ENCODE data around the gene SCN4A.

SCN4A gene

GRCh38 chr17:64001763-64002529, 29.2 kb upstream of the SCN4A start:
- DNase-seq (ENCODE audit: low read depth, low spot score), result no peak

DNA sequence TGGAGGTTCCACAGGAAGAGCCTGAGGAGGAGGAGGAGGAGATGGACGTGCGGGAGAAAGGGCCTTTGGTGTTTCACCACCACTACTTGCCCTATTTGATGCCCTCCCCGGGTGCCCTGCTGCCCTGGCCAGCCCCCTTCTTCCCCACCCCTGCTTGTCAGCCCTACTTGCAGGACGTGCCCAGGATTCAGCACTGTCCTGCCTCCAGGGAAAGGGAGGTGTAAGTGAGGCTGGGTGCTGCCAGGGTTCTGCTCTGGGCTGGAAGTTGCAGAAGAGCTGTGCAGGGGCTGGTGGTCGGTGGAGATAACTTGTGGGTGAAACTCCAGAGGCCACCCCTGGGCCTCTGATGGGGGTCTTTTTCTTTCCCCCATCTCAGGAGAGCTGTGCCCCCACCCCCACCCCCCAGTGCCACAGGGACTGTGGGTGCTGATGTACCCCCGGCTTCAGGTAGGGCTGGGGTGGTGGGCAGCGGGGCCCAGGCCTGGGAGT, 28.4 kb upstream of the SCN4A start:
- no peak for DNase-seq (ENCODE audit: low read depth, low spot score)

GRCh38 chr17:63999680-64000531, 27.2 kb upstream of the SCN4A start:
- no peak for DNase-seq (ENCODE audit: low read depth, low spot score)

GRCh38 chr17:63998721-63999679, 26.3 kb upstream of the SCN4A start:
- DNase-seq (ENCODE audit: low read depth, low spot score), result no peak

DNA sequence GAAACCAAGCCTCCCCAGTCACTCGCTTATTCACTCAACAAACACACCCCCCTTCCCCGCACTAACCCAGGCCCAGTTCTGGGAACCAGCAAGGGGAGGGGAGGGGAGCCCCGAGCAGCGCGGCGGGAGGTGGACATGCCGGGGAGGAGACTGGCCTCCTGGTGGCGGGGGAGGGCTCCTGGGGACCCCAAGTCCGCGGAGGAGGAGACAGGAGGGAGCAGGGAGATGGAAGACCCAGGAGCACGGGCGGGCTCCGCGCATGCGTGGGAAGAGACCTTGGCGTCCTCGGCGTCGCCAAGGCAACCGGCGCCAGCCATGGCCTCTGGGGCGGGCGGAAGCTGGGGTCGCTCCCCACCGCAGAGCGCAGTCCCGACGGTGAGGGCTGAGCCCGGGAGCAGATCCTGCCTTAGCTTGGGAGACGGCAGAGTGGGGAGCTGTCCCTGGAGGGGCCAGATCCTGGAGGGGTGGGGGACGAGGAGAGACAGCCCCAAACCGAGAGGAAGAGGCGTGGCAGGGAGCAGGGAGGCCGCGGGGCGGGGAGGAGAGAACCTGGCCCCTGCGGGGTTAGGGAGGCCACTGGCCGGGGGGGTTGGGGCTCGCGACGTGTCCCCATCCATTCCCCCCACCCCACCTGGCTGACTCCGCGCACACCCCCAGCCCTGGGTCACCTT, 25.5 kb upstream of the SCN4A start, which contains the start of gene PRR29:
PRR29 (plus strand) TSS at position 302 of the 671 bp plus-strand sequence; CDS start at position 316, 14 bp downstream.
- peak; percentile 85 for DNase-seq (ENCODE audit: low read depth, low spot score)

DNA sequence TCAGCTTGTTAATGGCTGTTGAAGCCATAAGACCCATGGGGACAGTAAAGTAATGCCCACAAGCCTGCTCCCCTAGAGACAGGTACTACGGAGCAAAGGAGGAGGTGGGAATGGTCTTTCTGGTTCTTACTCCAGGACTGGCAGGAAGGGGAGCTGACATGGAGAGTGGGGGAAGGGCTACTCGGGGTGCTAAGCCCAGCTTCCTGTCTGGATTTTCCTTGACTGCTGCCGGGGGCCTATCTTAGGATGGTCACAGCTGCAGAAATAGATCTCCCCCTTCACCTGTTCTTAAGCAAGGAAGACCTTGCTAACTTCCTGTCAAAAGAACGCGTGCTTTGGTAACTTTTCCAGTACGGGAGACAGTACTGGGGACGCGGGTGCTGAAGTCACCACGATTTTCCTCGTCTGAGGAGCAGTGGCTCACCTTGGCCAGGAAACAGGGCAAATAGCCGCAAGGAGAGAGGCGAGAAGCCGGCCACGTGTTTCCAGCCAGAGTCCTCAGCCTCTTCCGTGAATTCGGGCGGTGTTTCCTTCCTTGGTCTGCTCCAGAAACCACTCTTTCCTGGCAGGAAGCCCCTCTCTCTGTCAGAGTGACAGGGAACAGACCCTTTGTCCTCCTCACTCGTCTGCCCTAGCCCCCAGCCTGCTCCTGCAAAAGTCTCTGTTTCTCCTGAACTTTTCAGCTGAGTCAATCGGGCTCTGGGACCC, 24.8 kb upstream of the SCN4A start:
- no peak for DNase-seq (ENCODE audit: low read depth, low spot score)

- no peak for DNase-seq (ENCODE audit: low read depth, low spot score)
Observed at GRCh38 chr17:63996430-63997182, 23.9 kb upstream of the SCN4A start.

- no peak for DNase-seq (ENCODE audit: low read depth, low spot score)
Observed at GRCh38 chr17:63995626-63996025, 22.9 kb upstream of the SCN4A start.

GRCh38 chr17:63993368-63993985, 20.8 kb upstream of the SCN4A start:
- DNase-seq (ENCODE audit: low read depth, low spot score), result no peak

GRCh38 chr17:63991611-63992010, 18.9 kb upstream of the SCN4A start:
- no peak for DNase-seq (ENCODE audit: low read depth, low spot score)

- DNase-seq (ENCODE audit: low read depth, low spot score), result no peak
Observed at GRCh38 chr17:63989622-63990345, 17.1 kb upstream of the SCN4A start.

DNA sequence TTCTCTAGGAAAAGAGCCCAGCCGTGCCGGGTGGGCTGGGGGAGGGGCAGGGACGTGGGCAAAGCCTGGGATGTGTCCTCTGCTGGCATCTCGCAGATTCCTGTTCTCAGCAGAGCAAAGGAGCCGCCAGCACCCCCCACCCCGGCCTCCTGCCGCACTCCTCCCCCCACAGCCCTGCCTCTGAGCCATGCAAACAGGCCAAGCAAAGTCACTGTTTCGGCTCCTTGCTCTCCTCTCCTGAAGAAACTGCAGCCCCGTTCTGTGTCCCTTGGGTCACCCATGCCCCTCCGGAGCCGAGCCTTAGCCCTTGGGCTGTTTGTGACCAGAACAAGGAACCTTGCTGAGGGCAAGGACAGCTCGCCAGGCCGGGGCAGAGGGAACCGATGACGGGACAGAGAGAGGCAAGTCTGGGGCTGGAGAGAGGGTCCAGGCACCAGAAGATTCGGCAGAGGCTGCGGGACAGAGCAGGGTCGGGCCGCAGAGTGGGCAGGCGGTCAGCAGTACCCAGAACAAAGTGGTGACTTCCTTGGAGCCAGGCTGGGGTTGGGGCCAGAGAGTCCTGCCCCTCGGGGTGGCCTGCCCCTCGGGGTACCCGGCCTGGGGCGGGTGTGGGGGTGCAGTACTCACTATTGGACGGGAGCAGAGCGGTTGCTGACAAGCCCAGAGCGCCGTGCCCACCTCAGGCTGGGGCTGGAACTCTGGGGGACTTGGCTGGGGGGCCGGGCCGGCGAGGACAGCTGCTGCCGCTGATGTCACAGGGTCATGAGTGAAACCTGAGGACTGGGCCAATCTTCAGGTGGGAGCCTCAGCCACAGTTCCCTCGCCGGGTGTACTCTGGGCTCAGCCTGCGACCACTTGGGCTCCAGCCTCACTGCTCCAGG, 16.3 kb upstream of the SCN4A start:
- DNase-seq (ENCODE audit: low read depth, low spot score), result peak; percentile 56

DNA sequence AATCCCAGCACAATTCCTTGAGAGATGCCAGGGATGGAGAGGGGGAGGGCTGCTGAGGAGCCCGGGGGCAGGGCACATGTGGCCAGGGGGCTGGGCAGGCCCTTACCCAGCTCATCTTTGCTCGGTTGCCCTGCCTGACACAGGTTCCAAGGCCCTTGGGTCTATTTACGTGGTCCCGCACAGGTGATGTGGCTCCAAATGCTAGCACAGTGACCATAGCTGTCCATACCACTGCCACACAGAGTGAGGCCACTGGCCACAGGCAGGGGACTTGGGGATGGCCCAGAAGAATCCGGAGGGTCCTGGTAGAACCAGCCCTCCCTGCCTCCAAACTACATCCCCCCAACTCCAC, 15.4 kb upstream of the SCN4A start:
- no peak for DNase-seq (ENCODE audit: low read depth, low spot score)

GRCh38 chr17:63987221-63988126, 14.8 kb upstream of the SCN4A start:
- no peak for DNase-seq (ENCODE audit: low read depth, low spot score)

- no peak for DNase-seq (ENCODE audit: low read depth, low spot score)
Observed at GRCh38 chr17:63986821-63987220, 14.1 kb upstream of the SCN4A start.

DNA sequence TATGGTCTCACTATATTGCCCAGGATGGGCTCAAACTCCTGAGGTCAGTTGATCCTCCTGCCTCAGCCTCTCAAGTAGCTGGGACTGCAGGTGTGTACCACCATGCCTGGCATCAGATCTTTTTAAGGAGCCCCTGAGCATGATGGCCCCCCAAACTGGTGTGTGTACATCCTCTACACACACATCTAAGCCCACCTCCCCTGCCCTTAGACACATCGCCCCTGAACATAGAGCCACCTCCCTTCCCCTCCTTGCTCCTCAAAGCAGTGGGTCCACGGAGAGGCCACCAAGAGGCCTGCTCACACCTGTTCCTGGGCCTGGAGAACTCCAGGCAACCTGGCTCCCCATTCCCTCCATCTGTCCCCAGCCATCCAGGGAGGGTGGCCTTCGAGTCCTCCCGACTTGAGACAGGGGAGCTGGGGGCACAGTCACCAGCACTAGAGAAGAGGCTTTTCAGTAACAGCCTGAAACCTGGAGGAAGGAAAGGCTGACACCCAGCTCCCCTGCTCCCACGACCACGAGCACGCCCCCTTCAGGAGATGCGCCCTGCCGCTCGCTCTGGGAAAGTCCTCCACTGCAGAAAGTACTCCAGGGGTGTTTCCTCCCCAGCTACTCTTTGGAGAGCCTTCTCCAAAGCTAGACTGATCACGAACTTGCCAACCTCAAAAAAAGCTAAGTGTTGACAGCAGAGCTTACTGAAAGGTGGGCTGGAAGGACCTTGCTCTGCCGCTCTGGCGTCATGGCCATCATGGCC, 12.8 kb upstream of the SCN4A start:
- no peak for DNase-seq (ENCODE audit: low read depth, low spot score)

Data from astrocyte of the hippocampus (primary cell).